GM23338 (cell line): ENCODE results near the gene FFAR2.

Experiments used
- CTCF ChIP-seq, 2 experiments: fragments of 200-600 bp in 1 of 2; sonication (generic) in 1 of 2; conservative IDR thresholded peaks; 2 replicates each; pipeline versions ENCODE4 v1.5.1 to v1.6.1; 2016 to 2017; ENCODE audit warnings: antibody characterized with exemption in 2 of 2, low read depth in 2 of 2, mild to moderate bottlenecking in 2 of 2, moderate library complexity in 1 of 2
- EZH2phosphoT487 ChIP-seq: fragments of 200-600 bp; sonication (generic); IDR thresholded peaks from one replicate; pipeline ENCODE4 v1.8.1; 2018; ENCODE audit warnings: antibody characterized with exemption; ENCODE audit not compliant: unreplicated experiment

GRCh38 chr19:35431145-35431807, 16.8 kb upstream of the FFAR2 start:
- no peak for TF ChIP-seq CTCF (conservative IDR thresholded peaks at IDR 0.05; ENCODE audit: low read depth in 2 of 2)
- TF ChIP-seq EZH2phosphoT487: no peak
